Liver (tissue), 3 donors: ENCODE results near the gene LANCL3.

ENCODE experiments used
- ATF3 ChIP-seq: IDR thresholded peaks from 2 replicates; pipeline ENCODE4 v1.6.1; 2016; ENCODE audit warnings: antibody characterized with exemption
- CTCF ChIP-seq: fragments of 150-350 bp; IDR thresholded peaks from 2 replicates; pipeline ENCODE4 v1.5.1; 2017; ENCODE audit warnings: improper control_type of control experiment, low read depth, low read length; ENCODE audit not compliant: missing input control
- EGR1 ChIP-seq, 2 donors: IDR thresholded peaks; 2 replicates each; pipeline ENCODE4 v1.6.1; 2016 to 2018; ENCODE audit warnings: antibody characterized with exemption in 2 of 2, low read depth in 2 of 2
- FOXA2 ChIP-seq: IDR thresholded peaks from 2 replicates; pipeline ENCODE4 v1.6.1; 2016; ENCODE audit warnings: antibody characterized with exemption
- GABPA ChIP-seq, 2 donors: IDR thresholded peaks in 1 of 2; conservative IDR thresholded peaks in 1 of 2; 2 replicates each; pipeline ENCODE4 v1.6.1; 2016; ENCODE audit warnings: antibody characterized with exemption in 2 of 2, mild to moderate bottlenecking in 1 of 2, moderate library complexity in 1 of 2
- JUND ChIP-seq, 2 donors: IDR thresholded peaks; 2 replicates each; pipeline ENCODE4 v1.6.1; 2016; ENCODE audit warnings: antibody characterized with exemption in 2 of 2
- MAX ChIP-seq: IDR thresholded peaks from 2 replicates; pipeline ENCODE4 v1.6.1; 2016; ENCODE audit warnings: antibody characterized with exemption
- RAD21 ChIP-seq, 2 donors: IDR thresholded peaks; 2 replicates each; pipeline ENCODE4 v1.6.1; 2016; ENCODE audit warnings: antibody characterized with exemption in 2 of 2, mild to moderate bottlenecking in 2 of 2
- REST ChIP-seq: IDR thresholded peaks from 2 replicates; pipeline ENCODE4 v1.6.1; 2016; ENCODE audit warnings: antibody characterized with exemption, mild to moderate bottlenecking
- RXRA ChIP-seq, 2 donors: IDR thresholded peaks; 2 replicates each; pipeline ENCODE4 v1.6.1; 2017 to 2018; ENCODE audit warnings: antibody characterized with exemption in 2 of 2, mild to moderate bottlenecking in 1 of 2
- SP1 ChIP-seq: IDR thresholded peaks from 2 replicates; pipeline ENCODE4 v1.6.1; 2018; ENCODE audit warnings: antibody characterized with exemption, mild to moderate bottlenecking
- TAF1 ChIP-seq: conservative IDR thresholded peaks from 2 replicates; pipeline ENCODE4 v1.6.1; 2016; ENCODE audit warnings: antibody characterized with exemption, mild to moderate bottlenecking
- YY1 ChIP-seq: IDR thresholded peaks from 2 replicates; pipeline ENCODE4 v1.6.1; 2016; ENCODE audit warnings: antibody characterized with exemption, mild to moderate bottlenecking
- ZBTB33 ChIP-seq: IDR thresholded peaks from 2 replicates; pipeline ENCODE4 v1.6.1; 2016; ENCODE audit warnings: antibody characterized with exemption
- donor health status: healthy.
- donor health status: healthy.

GRCh38 chrX:37659047-37659446 lies 87.6 kb downstream of the LANCL3 start:
- TF ChIP-seq CTCF: no peak
- TF ChIP-seq RAD21 (IDR thresholded peaks at IDR 0.05): no peak
- TF ChIP-seq ATF3: no peak
- TF ChIP-seq TAF1: no peak
- no peak for TF ChIP-seq ZBTB33
- no peak for TF ChIP-seq RXRA (IDR thresholded peaks at IDR 0.05)
- no peak for TF ChIP-seq YY1
- no peak for TF ChIP-seq MAX
- TF ChIP-seq REST: no peak
- no peak for TF ChIP-seq SP1
- TF ChIP-seq GABPA (IDR thresholded peaks at IDR 0.05 in 1 of 2, conservative IDR thresholded peaks at IDR 0.05 in 1 of 2): no peak
- no peak for TF ChIP-seq JUND (IDR thresholded peaks at IDR 0.05)
- no peak for TF ChIP-seq FOXA2
- TF ChIP-seq EGR1 (IDR thresholded peaks at IDR 0.05; ENCODE audit: low read depth in 2 of 2): no peak
